ENCODE data around the gene SLC25A22. TPM values are rescaled to one million over a fixed set of nuclear protein-coding genes. Genes with fewer than 3 reads are reported as not detected.

The SLC25A22 gene
- total and polyA plus RNA-seq, 9 of the 15 experiments (the other 6 are each of a cell fraction or from before 2014, with no cell fraction given), result 0.41 to 55.4 (median 11.4) TPM

Small RNA genes within 50 kb of the gene (small RNA-seq; reads per million reads assigned to genes)
- gene SNORA52, result not detected

Other genes with a start within 250 kb of the SLC25A22 start
Only the 7 nearest of the 23 such genes appear.
- 50.8 and 50.9 TPM in 2 replicates for gene GATD1, start 20.8 kb downstream of the SLC25A22 start, total RNA-seq (2014; rRNA removed)
- 13.5 and 17.1 TPM in 2 replicates for gene GATD1, start 20.8 kb downstream of the SLC25A22 start, total RNA-seq (2014; rRNA removed; fragmentation: Illumina TruSeq; extraction: Trizol)
- 45.4 and 49.5 TPM in 2 replicates for gene GATD1, start 20.8 kb downstream of the SLC25A22 start, total RNA-seq (2015; rRNA removed; fragmentation: Illumina TruSeq; extraction: Trizol)
- 105 and 118 TPM in 2 replicates for gene GATD1, start 20.8 kb downstream of the SLC25A22 start, total RNA-seq (2021)
- gene GATD1, start 20.8 kb downstream of the SLC25A22 start, polyA plus RNA-seq (2011; rRNA removed), result 35.8 and 58.6 TPM in 2 replicates
- gene GATD1, start 20.8 kb downstream of the SLC25A22 start, polyA plus RNA-seq (2014; fragmentation: Illumina TruSeq; extraction: Trizol), result 36.9 and 78.5 TPM in 2 replicates
- gene GATD1, start 20.8 kb downstream of the SLC25A22 start, polyA plus RNA-seq (2014; fragmentation: Nextera tagmentation; extraction: Ambion mirVana), result 1 to 10 TPM; 2.8 to 3.3 TPM
- gene GATD1, start 20.8 kb downstream of the SLC25A22 start, polyA plus RNA-seq (2014; rRNA removed), result 144 TPM in 2 replicates
- 0.18 and 0.73 TPM in 2 replicates for gene CEND1, start 8.2 kb downstream of the SLC25A22 start, total RNA-seq (2014; rRNA removed)
- not detected in 2 replicates for gene CEND1, start 8.2 kb downstream of the SLC25A22 start, total RNA-seq (2014; rRNA removed; fragmentation: Illumina TruSeq; extraction: Trizol)
- gene CEND1, start 8.2 kb downstream of the SLC25A22 start, total RNA-seq (2015; rRNA removed; fragmentation: Illumina TruSeq; extraction: Trizol), result not detected in 2 replicates
- gene CEND1, start 8.2 kb downstream of the SLC25A22 start, total RNA-seq (2021), result 0.16 and 0.63 TPM in 2 replicates
- gene CEND1, start 8.2 kb downstream of the SLC25A22 start, polyA plus RNA-seq (2011; rRNA removed), result not detected in 2 replicates
- 0.13 and 0.24 TPM in 2 replicates for gene CEND1, start 8.2 kb downstream of the SLC25A22 start, polyA plus RNA-seq (2014; fragmentation: Illumina TruSeq; extraction: Trizol)
- gene CEND1, start 8.2 kb downstream of the SLC25A22 start, polyA plus RNA-seq (2014; fragmentation: Nextera tagmentation; extraction: Ambion mirVana), result not detected
- 1.2 TPM in 1 of 2 replicates, not detected in the other for gene CEND1, start 8.2 kb downstream of the SLC25A22 start, polyA plus RNA-seq (2014; rRNA removed)
- 13.2 and 18.7 TPM in 2 replicates for gene PIDD1, start 7.0 kb upstream of the SLC25A22 start, total RNA-seq (2014; rRNA removed)
- gene PIDD1, start 7.0 kb upstream of the SLC25A22 start, total RNA-seq (2014; rRNA removed; fragmentation: Illumina TruSeq; extraction: Trizol), result 0.95 and 1.0 TPM in 2 replicates
- gene PIDD1, start 7.0 kb upstream of the SLC25A22 start, total RNA-seq (2015; rRNA removed; fragmentation: Illumina TruSeq; extraction: Trizol), result 7.3 and 7.6 TPM in 2 replicates
- gene PIDD1, start 7.0 kb upstream of the SLC25A22 start, total RNA-seq (2021), result 31.3 and 32.1 TPM in 2 replicates
- gene PIDD1, start 7.0 kb upstream of the SLC25A22 start, polyA plus RNA-seq (2011; rRNA removed), result 8.5 and 20.7 TPM in 2 replicates
- gene PIDD1, start 7.0 kb upstream of the SLC25A22 start, polyA plus RNA-seq (2014; fragmentation: Illumina TruSeq; extraction: Trizol), result 3.0 and 11.1 TPM in 2 replicates
- gene PIDD1, start 7.0 kb upstream of the SLC25A22 start, polyA plus RNA-seq (2014; fragmentation: Nextera tagmentation; extraction: Ambion mirVana), result under 1 TPM; 0.32 to 0.36 TPM
- gene PIDD1, start 7.0 kb upstream of the SLC25A22 start, polyA plus RNA-seq (2014; rRNA removed), result 47.5 and 52.7 TPM in 2 replicates
- 1,805 and 1,933 TPM in 2 replicates for gene RPLP2, start 11.7 kb upstream of the SLC25A22 start, total RNA-seq (2014; rRNA removed)
- gene RPLP2, start 11.7 kb upstream of the SLC25A22 start, total RNA-seq (2014; rRNA removed; fragmentation: Illumina TruSeq; extraction: Trizol), result 1,134 and 1,237 TPM in 2 replicates
- 1,326 and 1,329 TPM in 2 replicates for gene RPLP2, start 11.7 kb upstream of the SLC25A22 start, total RNA-seq (2015; rRNA removed; fragmentation: Illumina TruSeq; extraction: Trizol)
- 3,807 and 3,932 TPM in 2 replicates for gene RPLP2, start 11.7 kb upstream of the SLC25A22 start, total RNA-seq (2021)
- gene RPLP2, start 11.7 kb upstream of the SLC25A22 start, polyA plus RNA-seq (2011; rRNA removed), result 687 and 817 TPM in 2 replicates
- 528 and 867 TPM in 2 replicates for gene RPLP2, start 11.7 kb upstream of the SLC25A22 start, polyA plus RNA-seq (2014; fragmentation: Illumina TruSeq; extraction: Trizol)
- gene RPLP2, start 11.7 kb upstream of the SLC25A22 start, polyA plus RNA-seq (2014; fragmentation: Nextera tagmentation; extraction: Ambion mirVana), result 1,000 to 10,000 TPM; 1,853 to 1,893 TPM
- gene RPLP2, start 11.7 kb upstream of the SLC25A22 start, polyA plus RNA-seq (2014; rRNA removed), result 1,548 and 1,633 TPM in 2 replicates
- gene PNPLA2, start 20.6 kb upstream of the SLC25A22 start, total RNA-seq (2014; rRNA removed), result 22.2 and 32.0 TPM in 2 replicates
- 3.6 and 5.0 TPM in 2 replicates for gene PNPLA2, start 20.6 kb upstream of the SLC25A22 start, total RNA-seq (2014; rRNA removed; fragmentation: Illumina TruSeq; extraction: Trizol)
- 8.4 and 9.0 TPM in 2 replicates for gene PNPLA2, start 20.6 kb upstream of the SLC25A22 start, total RNA-seq (2015; rRNA removed; fragmentation: Illumina TruSeq; extraction: Trizol)
- 87.1 and 87.5 TPM in 2 replicates for gene PNPLA2, start 20.6 kb upstream of the SLC25A22 start, total RNA-seq (2021)
- 6.9 and 29.3 TPM in 2 replicates for gene PNPLA2, start 20.6 kb upstream of the SLC25A22 start, polyA plus RNA-seq (2011; rRNA removed)
- 21.4 and 37.1 TPM in 2 replicates for gene PNPLA2, start 20.6 kb upstream of the SLC25A22 start, polyA plus RNA-seq (2014; fragmentation: Illumina TruSeq; extraction: Trizol)
- under 1 TPM; 0.39 TPM for gene PNPLA2, start 20.6 kb upstream of the SLC25A22 start, polyA plus RNA-seq (2014; fragmentation: Nextera tagmentation; extraction: Ambion mirVana)
- 36.4 and 49.4 TPM in 2 replicates for gene PNPLA2, start 20.6 kb upstream of the SLC25A22 start, polyA plus RNA-seq (2014; rRNA removed)
- 19.7 and 21.9 TPM in 2 replicates for gene CRACR2B, start 29.6 kb upstream of the SLC25A22 start, total RNA-seq (2014; rRNA removed)
- gene CRACR2B, start 29.6 kb upstream of the SLC25A22 start, total RNA-seq (2014; rRNA removed; fragmentation: Illumina TruSeq; extraction: Trizol), result 0.86 and 2.3 TPM in 2 replicates
- gene CRACR2B, start 29.6 kb upstream of the SLC25A22 start, total RNA-seq (2015; rRNA removed; fragmentation: Illumina TruSeq; extraction: Trizol), result 5.8 and 6.0 TPM in 2 replicates
- gene CRACR2B, start 29.6 kb upstream of the SLC25A22 start, total RNA-seq (2021), result 29.0 and 35.7 TPM in 2 replicates
- gene CRACR2B, start 29.6 kb upstream of the SLC25A22 start, polyA plus RNA-seq (2011; rRNA removed), result 5.7 and 15.1 TPM in 2 replicates
- gene CRACR2B, start 29.6 kb upstream of the SLC25A22 start, polyA plus RNA-seq (2014; fragmentation: Illumina TruSeq; extraction: Trizol), result 7.2 and 13.1 TPM in 2 replicates
- under 1 TPM; 0.10 to 0.13 TPM for gene CRACR2B, start 29.6 kb upstream of the SLC25A22 start, polyA plus RNA-seq (2014; fragmentation: Nextera tagmentation; extraction: Ambion mirVana)
- gene CRACR2B, start 29.6 kb upstream of the SLC25A22 start, polyA plus RNA-seq (2014; rRNA removed), result 40.7 and 51.0 TPM in 2 replicates
- 141 and 185 TPM in 2 replicates for gene CD151, start 34.7 kb upstream of the SLC25A22 start, total RNA-seq (2014; rRNA removed)
- 40.0 and 65.9 TPM in 2 replicates for gene CD151, start 34.7 kb upstream of the SLC25A22 start, total RNA-seq (2014; rRNA removed; fragmentation: Illumina TruSeq; extraction: Trizol)
- gene CD151, start 34.7 kb upstream of the SLC25A22 start, total RNA-seq (2015; rRNA removed; fragmentation: Illumina TruSeq; extraction: Trizol), result 121 and 140 TPM in 2 replicates
- 187 and 189 TPM in 2 replicates for gene CD151, start 34.7 kb upstream of the SLC25A22 start, total RNA-seq (2021)
- gene CD151, start 34.7 kb upstream of the SLC25A22 start, polyA plus RNA-seq (2011; rRNA removed), result 179 and 218 TPM in 2 replicates
- 95.6 and 190 TPM in 2 replicates for gene CD151, start 34.7 kb upstream of the SLC25A22 start, polyA plus RNA-seq (2014; fragmentation: Illumina TruSeq; extraction: Trizol)
- 1 to 10 TPM; 2.3 to 6.5 TPM for gene CD151, start 34.7 kb upstream of the SLC25A22 start, polyA plus RNA-seq (2014; fragmentation: Nextera tagmentation; extraction: Ambion mirVana)
- 187 and 238 TPM in 2 replicates for gene CD151, start 34.7 kb upstream of the SLC25A22 start, polyA plus RNA-seq (2014; rRNA removed)

All from K562 (cell line).